ENCODE results near the gene EPO. TPM values are rescaled to one million over a fixed set of nuclear protein-coding genes. Genes with fewer than 3 reads are reported as not detected.
A peak's percentile ranks its signal among the peaks of the same experiment; 100 is the strongest.
"Not testable (repeated sequence)": the region's sequence is repeated elsewhere in the genome, so short reads cannot be mapped to it uniquely, and the experiment has no call there.

EPO gene
- total RNA-seq, 1 donor from 2014 or later: not detected

DNA sequence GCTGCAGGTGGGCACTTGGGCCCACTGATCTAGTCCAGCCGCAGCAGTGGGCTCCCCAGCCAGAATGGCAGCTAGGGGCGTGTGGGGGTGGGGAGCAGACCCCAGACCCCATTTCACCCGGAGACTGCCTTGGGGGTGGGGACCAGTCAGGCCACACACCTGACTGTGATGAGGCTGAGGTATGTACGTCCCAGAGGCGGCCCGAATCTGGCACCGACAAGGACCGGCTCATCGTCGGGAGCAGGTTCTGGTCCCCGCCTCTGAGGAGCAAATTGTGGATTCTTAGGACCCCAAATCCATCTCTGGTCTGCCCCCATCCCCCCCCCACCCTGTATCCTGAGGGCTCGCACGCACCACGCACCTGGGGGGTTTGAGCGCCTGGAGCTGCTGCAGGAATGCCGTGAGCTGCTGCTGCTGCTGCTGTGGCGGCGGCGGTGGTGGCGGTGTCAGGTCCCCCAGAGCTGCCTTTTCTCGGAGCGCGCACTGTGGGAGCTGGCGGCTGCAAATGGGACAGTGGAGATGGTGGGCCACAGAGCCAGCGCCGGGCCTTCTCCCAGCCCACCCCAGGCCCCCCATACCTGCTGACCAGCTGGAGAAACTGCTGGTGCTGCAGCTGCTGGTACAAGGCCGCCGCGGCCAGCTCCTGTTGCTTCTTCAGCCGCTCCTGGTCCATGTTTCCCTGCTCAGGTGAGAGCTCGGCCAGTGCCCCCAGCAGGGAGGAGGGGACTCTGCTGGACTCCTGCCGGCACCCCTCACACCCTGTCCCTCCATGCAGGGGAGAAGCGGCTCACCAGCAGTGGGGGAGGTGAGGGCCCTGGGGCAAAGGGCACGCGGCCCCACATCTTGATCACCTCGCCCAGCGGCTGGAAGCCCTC, 36.4 kb upstream of the EPO start:
- DNase-seq: no peak

DNA sequence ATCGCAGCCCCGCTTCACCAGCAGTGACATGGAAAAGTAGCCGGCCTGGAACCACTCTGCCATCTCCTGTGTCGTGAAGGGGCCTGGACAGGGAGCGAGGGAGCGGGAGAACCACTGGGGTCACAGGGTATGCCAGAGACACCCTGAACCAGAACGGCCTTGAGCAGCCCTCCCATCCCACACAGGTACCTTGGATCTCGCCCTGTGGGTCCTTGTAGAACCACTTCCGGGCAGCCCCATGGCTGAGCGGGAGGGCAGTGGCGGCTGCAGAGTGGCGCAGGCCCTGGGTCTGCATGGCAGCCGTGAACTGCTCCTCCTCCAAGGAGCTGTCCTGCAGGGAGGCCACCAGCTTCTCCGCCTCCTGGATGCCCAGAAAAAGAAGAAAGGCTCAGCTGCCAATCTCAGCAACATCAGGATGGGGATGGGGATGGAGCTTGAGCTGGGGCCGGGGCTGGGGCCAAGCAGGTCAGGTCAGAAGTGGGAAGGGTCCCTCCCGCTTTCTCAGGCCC, 35.7 kb upstream of the EPO start:
- no peak for DNase-seq

DNA sequence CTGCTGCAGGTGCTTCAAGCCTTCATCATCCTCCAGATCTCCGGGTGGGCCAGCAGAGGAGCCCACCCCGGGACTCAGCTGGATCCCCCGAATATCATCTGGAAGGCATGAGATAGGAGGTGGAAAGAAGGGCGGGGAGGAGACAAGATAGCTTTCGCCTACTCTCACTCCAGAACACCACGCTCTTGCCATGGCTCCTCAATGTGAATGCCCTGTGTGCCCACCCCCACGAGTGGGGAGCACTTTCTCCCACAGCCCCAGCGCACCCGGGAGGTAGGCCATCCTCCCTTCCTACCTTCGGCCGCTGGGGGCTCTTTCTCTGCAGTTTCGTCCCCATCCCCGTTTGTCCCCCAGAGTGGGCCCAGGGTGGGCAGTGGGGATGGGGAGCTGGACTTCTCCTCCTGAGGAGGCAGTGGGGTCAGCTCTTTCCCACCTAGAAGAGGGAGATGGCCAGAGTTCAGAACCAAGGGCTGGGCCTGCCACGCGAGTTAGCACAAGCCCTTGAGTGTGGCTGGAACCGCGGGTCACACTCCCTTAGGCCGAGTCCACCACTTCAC, 35.1 kb upstream of the EPO start:
- no peak for DNase-seq

DNA sequence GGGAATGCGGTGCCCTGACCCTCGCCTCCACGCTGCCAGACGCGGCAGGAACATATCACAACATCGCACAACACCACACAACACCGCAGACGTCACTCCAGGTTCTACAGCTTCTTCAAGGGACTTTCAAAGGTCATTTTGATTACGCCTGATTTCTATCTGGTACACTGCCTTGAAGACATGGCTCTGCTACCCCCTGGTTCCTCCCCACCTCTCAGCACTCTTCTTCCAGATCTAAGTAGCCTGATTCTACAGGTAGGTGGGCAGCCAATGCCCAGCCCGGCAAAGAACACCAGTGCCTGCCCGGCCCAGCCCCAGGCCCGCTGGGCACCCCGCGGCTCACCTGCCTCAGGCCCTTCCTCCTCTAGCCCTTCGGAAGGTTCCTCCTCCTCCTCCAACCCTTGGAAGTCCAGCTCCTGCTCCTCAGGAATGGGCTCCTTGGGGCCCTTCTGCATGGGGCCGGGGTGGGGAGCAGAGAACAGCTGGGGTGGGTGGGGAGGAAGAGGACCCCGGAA, 34.6 kb upstream of the EPO start:
- no peak for DNase-seq

DNA sequence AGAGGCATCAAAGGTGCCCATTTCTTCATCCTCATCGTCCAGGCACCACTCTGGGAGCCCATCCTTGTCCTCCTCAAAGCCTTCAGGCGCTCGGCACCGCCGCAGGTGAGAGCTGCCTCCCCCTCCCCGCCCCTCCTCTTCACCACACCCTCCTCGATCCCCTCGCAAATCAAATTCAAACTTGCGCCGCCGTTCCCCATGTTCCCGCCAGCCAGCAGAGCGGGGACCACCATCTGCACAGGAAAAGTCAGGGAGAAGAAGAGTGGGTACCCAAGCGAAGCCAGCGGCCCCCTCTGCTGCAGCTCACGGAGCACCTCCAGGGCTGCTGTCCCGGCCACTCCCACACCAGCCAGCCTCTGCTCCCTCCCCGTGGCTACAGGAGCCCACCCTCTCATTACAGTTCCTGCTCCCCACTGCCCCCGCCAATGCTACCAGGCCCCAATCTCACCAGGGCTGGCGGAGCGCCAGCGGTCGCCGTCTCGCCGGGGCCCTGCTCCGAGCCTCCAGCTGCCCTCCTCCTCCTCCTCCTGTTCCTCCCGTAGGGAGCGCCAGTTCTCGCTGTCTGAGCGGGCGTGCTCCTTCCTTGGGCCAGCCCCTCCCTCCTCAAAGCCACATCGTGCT, 34.0 kb upstream of the EPO start:
- DNase-seq: no peak

DNA sequence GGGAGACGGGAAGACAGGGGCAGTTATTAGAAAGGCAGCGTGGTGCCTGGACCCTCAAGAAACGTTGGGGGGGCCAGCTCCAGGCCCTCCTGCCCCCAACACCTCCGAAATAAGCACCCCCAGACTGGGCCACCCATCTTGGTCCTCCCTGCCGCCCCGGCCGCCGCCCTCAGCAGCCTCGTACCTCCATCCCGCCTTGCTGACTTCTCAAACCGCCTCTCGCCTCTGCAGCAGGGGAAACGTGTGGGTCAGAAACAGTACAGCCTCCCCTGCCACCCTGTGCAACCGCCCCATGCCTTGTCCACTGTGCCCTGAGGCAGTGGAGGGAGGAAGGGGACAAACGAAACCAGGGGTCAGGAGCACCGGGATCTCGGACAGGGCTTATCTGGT, 33.5 kb upstream of the EPO start:
- no peak for DNase-seq

DNA sequence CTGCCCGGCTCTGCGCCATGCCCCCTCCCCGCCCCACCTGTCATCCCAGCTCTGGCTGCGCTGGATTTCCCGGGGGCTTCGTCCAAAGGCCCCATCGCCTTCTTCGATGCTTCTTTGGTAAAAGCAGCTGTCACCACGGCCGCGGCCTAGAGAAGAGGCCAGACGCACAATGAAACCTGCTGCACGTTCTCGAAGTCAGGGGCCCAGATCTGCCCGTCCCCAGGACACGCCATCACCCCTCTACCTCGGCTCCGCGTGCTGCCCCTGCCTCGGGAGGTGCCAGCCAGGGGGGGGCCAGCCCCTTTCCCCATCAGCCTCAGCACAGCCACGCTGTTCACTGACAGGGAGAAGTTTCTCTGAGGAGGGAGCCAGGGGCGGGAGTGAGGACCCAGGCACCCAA, 33.0 kb upstream of the EPO start:
- DNase-seq: no peak

DNA sequence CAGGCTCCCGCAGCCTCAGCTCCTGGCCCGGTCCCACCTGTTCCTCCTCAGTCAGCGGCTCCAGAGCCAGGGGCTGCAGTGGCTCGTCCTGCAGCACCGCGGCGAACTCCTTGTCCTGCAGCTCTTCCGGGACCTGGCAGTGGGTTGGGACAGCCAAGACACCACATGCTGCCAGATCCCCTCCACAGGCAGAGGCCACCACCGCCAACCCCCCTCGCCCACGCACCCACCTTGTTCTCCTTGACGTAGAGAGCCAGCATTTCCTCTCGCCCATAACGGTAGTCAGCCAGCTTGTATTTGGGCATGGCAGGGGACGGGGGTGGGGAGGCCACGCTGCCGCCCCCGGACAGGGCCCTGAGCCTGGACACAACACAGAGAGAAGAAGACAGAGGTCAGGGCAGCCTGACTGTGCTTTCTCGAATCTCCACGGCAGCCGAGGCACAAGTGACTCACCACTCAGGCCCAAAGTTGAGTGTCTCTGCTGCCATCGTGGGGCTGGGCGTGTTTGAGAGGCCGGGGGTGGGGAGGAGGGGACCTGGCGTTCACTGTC, 32.4 kb upstream of the EPO start:
- DNase-seq: no peak

DNA sequence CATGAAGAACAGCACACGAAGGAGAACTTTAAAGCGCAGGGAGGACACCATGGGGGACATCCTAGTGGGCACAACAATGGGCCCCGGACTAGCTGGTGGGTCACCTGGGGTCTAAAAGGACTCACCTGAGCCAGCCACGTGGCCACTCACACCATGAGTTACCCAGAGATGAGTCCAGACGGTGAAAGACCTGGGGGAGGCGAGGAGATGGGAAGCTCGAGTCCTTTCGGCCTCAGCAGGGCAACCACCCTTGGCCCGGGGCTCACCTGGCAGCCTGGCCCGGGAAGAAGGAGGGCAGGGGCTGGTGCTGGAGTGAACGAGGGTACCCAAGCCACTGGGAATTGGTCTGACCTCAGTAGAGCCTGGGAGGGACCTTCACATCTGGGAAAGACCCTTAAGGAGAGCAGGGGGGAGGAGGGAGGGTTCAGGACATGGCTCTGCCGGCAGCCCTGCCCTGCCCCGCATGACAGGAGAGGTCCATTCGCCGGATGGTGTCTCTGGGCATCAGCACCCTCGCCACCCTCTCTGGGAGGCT, 31.9 kb upstream of the EPO start:
- no peak for DNase-seq

DNA sequence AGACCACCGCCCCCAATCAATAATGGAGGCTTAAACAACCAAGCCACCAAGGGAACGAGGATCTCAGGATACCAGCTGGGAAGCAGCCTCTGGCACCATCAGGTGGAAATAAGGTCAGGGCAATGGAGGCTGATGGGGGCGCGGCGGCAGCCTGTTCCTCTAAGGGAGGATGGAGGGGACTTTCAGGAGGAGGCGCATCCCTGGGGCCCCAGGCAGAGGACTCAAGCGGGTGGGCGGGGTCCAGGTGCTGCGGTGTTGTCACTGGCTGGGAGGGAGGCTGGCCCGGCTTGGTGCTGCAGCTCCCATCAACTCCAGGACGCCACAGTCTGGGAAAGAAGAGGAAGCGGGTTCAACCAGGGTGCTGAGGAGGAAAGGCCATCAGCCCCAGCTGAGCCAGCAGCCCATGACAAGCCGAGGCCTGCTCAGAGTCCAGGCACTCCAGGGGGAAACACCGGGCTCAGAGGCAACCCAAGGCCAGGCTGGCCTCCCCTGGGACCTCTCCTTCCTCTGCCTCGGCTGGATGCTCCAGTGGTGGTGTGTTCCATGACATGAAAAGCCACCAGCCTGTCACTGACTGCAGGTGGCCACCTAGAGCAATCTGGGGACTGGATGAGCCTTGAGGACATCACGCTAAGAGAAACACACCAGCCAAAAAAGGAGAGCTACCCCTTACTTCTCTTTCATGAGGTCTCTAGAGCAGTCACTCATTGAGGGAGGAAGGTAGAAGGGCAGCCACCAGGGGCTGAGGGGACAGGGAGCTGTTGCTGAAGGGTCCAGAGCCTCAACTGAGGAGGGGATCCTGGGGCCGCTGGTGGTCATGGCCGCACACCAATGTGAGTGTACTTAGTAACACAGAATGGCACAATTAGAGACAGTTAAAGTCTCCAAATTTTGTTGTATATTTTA, 30.8 kb upstream of the EPO start:
- DNase-seq: no peak

DNA sequence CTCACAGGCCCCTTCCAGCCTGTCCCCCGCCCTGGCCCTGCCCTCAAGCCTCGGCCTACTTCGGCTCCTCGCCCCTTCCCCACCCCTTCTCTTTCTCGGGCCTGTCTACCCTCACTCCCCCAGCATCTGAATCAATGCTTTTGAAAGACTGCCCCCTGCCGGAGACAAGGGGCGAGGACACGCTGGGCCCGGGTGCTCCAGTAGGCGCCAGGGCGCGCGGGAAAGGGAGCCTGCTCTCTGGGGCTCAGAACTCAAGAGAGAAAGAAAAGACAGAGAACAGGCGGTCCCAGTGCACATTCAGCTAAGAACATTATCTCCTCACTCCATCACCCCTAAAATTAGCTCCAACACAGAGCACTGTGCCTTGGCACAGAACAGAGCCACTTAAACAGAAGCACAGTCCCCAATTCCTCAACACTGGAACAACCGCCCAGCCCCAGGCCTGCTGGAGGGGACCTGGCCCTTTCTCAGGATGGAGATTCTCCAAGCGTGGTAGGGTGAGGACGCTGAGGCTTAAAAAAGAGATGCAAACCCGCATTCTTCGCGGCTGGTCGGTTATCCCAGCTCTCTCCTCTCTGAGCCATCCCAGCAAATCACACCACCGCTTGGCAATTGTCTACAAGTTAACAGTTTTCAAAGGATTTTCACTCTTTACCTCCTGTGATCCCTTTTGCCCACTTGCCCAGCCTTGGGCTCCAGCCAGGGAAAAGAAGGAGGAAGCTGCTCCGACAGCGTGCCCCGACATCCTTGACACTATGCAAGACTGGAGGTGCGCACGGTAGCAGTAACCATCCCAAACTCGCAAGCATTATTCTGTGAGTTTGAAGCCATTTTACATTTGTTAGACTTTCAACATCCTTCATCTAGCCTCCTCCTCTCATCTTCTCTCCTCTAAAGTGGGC, 28.3 kb upstream of the EPO start:
- peak; percentile 73 for DNase-seq

DNA sequence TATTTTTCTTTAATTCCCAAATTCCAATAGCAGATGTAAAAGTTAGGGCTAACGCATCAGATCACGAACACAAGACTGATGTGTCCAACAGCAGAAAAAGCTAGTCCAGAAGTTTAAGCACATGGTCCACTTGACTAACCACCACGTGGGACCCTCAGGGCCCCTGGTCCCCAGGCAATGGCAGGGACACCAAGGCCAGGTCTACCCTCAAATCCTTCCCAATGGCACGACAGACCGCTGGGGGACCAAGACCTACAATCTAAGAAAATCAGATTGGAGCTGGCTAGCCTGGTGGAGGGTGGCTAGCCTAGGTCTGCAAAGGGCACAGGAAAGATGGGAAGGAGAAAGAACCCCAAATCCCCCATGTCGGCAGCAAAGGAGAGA, 27.7 kb upstream of the EPO start:
- DNase-seq: no peak

DNA sequence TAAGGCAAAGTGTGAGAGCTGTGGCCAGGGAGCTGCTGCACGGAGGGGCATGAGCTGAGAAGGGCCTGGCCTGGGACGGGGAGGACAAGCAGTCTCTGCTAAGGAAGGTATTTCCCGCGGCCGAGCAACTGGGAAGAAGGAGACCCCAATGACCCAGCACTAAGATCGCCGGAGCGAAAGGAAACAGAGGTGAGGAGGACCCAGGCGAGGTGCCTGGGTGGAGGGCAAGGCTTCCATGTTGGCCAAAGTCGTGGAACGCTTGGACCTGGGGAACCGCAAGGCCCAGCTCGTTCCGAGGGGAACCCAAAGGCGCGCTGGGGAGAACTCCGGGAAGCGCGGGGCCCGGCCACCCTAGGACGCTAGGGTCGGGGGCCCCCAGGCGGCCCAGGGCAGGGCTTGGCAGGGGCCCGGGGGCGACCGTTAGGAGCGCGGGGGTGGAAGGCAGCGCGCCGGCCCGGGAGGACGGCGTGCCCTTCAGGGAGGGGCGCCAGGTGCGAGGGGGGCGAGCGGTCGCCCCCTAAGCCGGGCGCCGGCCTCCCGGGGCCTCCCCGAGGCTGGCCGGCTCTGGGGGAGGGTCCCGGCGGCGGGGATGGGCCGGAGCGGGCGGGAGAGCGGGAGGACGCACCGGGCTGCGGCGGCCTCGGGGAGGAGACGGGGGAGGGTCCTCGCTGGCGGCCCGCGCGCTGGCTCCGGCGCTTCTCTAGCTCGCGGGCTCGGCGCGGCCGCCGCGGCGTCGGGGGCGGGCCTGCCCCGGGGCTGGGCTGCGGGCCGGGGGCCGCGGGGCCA, 26.8 kb upstream of the EPO start:
- no peak for DNase-seq

DNA sequence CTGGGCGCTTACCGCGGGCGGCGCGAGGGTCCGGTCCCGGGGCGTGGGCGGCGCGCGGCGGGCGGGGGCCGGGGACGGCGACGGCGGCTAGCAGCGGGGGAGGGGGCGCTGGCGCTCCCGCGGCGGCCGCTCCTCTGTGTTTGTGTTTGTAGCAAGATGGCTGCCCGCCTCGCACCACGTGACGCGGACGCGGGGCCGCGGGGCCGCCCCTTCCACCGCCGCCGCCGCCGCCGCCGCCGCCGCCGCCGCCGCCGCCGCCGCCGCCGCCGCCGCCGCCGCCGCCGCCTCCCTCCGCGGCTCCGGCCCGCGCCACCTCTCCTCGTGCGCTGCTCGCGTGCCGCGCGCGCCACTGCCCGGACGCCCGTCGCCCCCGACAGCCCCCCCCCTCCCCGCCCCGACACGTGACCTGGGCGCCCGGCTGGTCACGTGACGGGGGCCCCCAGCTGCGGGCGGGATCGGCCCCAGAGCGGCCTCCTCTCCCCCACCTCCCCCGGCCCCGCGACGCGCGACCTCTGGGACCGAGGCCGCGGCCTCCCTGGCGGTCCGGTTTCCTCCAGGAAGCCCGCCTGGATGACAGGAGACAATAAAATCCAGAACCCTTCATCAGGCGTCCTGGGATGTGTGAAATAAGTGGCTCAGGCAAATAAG, 26.0 kb upstream of the EPO start, which contains the start of gene GIGYF1:
Gene GIGYF1 (minus strand): TSS at position 153 of the 648 bp plus-strand sequence. CDS start 6,012 bp downstream, outside the sequence.
- DNase-seq: peak; percentile 60

DNA sequence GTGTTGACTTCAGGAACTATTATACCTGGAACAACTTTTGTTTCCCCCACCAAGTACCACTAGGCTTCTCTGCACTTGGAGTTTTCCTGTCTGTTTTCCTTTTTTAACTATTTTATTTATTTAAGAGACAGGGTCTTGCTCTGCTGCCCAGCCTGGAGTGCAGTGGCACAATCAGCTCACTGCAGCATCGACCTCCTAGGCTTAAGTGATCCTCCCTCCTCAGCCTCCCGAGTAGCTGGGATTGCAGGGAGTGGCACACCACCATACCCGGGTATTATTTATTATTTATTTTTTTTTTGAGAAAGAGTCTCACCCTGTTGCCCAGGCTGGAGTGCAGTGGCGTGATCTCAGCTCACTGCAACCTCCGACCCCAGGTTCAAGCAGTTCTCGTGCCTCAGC, 24.1 kb upstream of the EPO start:
- no peak for DNase-seq

DNA sequence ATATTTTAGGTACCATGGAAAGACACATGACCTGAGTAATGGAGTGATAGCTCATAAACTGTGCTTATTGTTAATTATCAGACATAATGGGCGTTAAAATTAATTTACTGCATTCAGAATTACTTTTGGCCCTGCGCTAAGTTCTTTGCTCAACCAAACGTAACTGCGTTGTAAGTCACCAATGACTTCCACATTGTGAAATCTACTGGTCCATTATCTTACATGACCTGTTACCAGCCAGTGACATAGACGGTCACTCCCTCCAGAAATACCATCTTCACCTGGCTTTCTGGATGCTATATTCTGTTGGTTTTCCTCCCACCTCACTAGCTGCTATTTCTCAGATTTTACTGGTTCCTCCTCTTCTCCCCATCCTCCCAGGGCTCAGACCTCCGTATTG, 21.2 kb upstream of the EPO start:
- DNase-seq: no peak

DNA sequence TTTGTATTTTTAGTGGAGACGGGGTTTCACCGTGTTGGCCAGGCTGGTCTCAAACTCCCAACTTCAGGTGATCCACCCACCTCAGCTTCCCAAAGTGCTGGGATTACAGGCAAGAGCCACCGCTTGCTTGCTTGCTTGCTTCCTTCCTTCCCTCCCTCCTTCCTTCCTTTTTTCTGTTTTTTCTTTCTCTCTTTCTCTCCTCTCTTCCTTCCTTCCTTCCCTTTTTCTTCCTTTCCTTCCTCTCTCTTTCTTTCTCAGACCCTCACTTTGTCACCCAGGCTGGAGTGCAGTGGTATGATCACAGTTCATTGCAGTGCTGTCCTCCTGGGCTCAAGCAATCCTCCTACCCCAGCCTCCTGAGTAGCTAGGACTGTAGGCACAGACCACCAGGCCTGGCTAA, 19.2 kb upstream of the EPO start:
- not testable (repeated sequence) for DNase-seq

DNA sequence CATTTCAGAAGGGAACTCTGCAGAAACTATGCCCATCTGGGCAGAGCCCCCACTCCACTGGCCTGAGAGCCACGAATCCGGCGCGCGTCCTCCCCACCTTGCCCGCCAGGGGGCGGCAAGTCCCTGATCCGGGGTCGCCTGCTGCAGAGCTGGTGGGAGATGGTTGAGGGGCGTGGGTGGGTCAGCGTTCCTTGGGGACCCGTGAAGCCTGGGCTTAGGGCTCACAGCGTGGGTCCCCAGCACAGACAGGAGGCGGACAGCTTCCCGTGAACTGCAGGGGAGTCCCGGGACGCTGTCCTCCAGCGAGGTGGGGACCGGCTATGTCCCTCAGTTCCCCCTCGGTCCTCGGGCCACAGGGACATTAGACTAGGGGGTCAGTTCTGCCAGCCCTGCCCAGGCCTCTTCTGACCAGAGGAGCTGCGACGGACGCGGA, 14.9 kb upstream of the EPO start:
- no peak for DNase-seq

All from occipital lobe (tissue), 2 donors.